ENCODE measurements around the gene MCC.

MCC gene

GRCh38 chr5:113233606-113234005 is 254.6 kb downstream of the MCC start:
- TF ChIP-seq, protein P1, sequence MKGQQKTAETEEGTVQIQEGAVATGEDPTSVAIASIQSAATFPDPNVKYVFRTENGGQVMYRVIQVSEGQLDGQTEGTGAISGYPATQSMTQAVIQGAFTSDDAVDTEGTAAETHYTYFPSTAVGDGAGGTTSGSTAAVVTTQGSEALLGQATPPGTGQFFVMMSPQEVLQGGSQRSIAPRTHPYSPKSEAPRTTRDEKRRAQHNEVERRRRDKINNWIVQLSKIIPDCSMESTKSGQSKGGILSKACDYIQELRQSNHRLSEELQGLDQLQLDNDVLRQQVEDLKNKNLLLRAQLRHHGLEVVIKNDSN (IDR thresholded peaks at IDR 0.05) = no peak
- TF ChIP-seq TAF1 (IDR thresholded peaks at IDR 0.05; ENCODE audit: low read depth) (no peak), EP300 (IDR thresholded peaks at IDR 0.05; ENCODE audit: borderline replicate concordance) (no peak), MAX (IDR thresholded peaks at IDR 0.05) (no peak), YY1 (IDR thresholded peaks at IDR 0.05; ENCODE audit: low read depth) (no peak)

GRCh38 chr5:113232667-113233066 is 255.6 kb downstream of the MCC start:
- no peak for TF ChIP-seq TEAD4 (IDR thresholded peaks at IDR 0.05)
- TF ChIP-seq, protein P1 (IDR thresholded peaks at IDR 0.05) = no peak
- TF ChIP-seq MAX (IDR thresholded peaks at IDR 0.05) = no peak
- TF ChIP-seq CEBPB (IDR thresholded peaks at IDR 0.05) = no peak
- no peak for TF ChIP-seq TCF12 (IDR thresholded peaks at IDR 0.05; ENCODE audit: low read depth)
- TF ChIP-seq CREB1 (IDR thresholded peaks at IDR 0.05; ENCODE audit: low read depth) = no peak
- no peak for TF ChIP-seq FOXM1 (IDR thresholded peaks at IDR 0.05; ENCODE audit: borderline replicate concordance, low read depth)
- no peak for TF ChIP-seq ZBTB7A (IDR thresholded peaks at IDR 0.05; ENCODE audit: low read depth)
- TF ChIP-seq EGR1 (IDR thresholded peaks at IDR 0.05) = no peak
- TF ChIP-seq, protein P2, sequence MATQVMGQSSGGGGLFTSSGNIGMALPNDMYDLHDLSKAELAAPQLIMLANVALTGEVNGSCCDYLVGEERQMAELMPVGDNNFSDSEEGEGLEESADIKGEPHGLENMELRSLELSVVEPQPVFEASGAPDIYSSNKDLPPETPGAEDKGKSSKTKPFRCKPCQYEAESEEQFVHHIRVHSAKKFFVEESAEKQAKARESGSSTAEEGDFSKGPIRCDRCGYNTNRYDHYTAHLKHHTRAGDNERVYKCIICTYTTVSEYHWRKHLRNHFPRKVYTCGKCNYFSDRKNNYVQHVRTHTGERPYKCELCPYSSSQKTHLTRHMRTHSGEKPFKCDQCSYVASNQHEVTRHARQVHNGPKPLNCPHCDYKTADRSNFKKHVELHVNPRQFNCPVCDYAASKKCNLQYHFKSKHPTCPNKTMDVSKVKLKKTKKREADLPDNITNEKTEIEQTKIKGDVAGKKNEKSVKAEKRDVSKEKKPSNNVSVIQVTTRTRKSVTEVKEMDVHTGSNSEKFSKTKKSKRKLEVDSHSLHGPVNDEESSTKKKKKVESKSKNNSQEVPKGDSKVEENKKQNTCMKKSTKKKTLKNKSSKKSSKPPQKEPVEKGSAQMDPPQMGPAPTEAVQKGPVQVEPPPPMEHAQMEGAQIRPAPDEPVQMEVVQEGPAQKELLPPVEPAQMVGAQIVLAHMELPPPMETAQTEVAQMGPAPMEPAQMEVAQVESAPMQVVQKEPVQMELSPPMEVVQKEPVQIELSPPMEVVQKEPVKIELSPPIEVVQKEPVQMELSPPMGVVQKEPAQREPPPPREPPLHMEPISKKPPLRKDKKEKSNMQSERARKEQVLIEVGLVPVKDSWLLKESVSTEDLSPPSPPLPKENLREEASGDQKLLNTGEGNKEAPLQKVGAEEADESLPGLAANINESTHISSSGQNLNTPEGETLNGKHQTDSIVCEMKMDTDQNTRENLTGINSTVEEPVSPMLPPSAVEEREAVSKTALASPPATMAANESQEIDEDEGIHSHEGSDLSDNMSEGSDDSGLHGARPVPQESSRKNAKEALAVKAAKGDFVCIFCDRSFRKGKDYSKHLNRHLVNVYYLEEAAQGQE (IDR thresholded peaks at IDR 0.05; ENCODE audit: low read depth) = no peak
- no peak for TF ChIP-seq RAD21 (IDR thresholded peaks at IDR 0.05; ENCODE audit: low read depth)
- no peak for TF ChIP-seq TAF1 (IDR thresholded peaks at IDR 0.05; ENCODE audit: low read depth)
- no peak for TF ChIP-seq NFIC (IDR thresholded peaks at IDR 0.05)
- TF ChIP-seq YY1 (IDR thresholded peaks at IDR 0.05; ENCODE audit: low read depth) = no peak
- no peak for TF ChIP-seq EP300 (IDR thresholded peaks at IDR 0.05; ENCODE audit: borderline replicate concordance)

GRCh38 chr5:113232221-113232620 is 256.0 kb downstream of the MCC start:
- TF ChIP-seq ZBTB7A (IDR thresholded peaks at IDR 0.05; ENCODE audit: low read depth) = no peak
- TF ChIP-seq TEAD4 (IDR thresholded peaks at IDR 0.05) = no peak

GRCh38 chr5:113231653-113232000 is 256.6 kb downstream of the MCC start:
- TF ChIP-seq EP300 (IDR thresholded peaks at IDR 0.05; ENCODE audit: borderline replicate concordance) (no peak), CREB1 (IDR thresholded peaks at IDR 0.05; ENCODE audit: low read depth) (no peak), TCF12 (IDR thresholded peaks at IDR 0.05; ENCODE audit: low read depth) (no peak), TEAD4 (IDR thresholded peaks at IDR 0.05) (no peak), YY1 (IDR thresholded peaks at IDR 0.05; ENCODE audit: low read depth) (no peak), MAX (IDR thresholded peaks at IDR 0.05) (no peak), RAD21 (IDR thresholded peaks at IDR 0.05; ENCODE audit: low read depth) (no peak), ZBTB7A (IDR thresholded peaks at IDR 0.05; ENCODE audit: low read depth) (no peak), CEBPB (IDR thresholded peaks at IDR 0.05) (no peak), EGR1 (IDR thresholded peaks at IDR 0.05) (no peak), TAF1 (IDR thresholded peaks at IDR 0.05; ENCODE audit: low read depth) (no peak), NFIC (IDR thresholded peaks at IDR 0.05) (no peak)
- TF ChIP-seq, protein P1 (IDR thresholded peaks at IDR 0.05) = no peak
- TF ChIP-seq, protein P2 (IDR thresholded peaks at IDR 0.05; ENCODE audit: low read depth) = no peak

- TF ChIP-seq FOXM1 (IDR thresholded peaks at IDR 0.05; ENCODE audit: borderline replicate concordance, low read depth) = no peak
- no peak for TF ChIP-seq MAX (IDR thresholded peaks at IDR 0.05)
- TF ChIP-seq, protein P1 (IDR thresholded peaks at IDR 0.05) = no peak
- TF ChIP-seq EP300 (IDR thresholded peaks at IDR 0.05; ENCODE audit: borderline replicate concordance) = no peak
- no peak for TF ChIP-seq CREB1 (IDR thresholded peaks at IDR 0.05; ENCODE audit: low read depth)
- no peak for TF ChIP-seq TCF12 (IDR thresholded peaks at IDR 0.05; ENCODE audit: low read depth)
- no peak for TF ChIP-seq RAD21 (IDR thresholded peaks at IDR 0.05; ENCODE audit: low read depth)
- TF ChIP-seq NFIC (IDR thresholded peaks at IDR 0.05) = no peak
Measured at GRCh38 chr5:113230711-113231652, 257.3 kb downstream of the MCC start.

All from Ishikawa (cell line).